AG08396 (cell line): ENCODE data around the gene RBM33.

Experiments
- DNase-seq: peaks from one replicate; pipeline ENCODE4 v3.0.0; 2012; ENCODE audit warnings: low spot score, mixed read lengths

Gene RBM33

GRCh38 chr7:155829796-155830470 is 185.5 kb downstream of the RBM33 start:
- no peak for DNase-seq
